ENCODE data around the gene RBCK1.
"Not testable (repeated sequence)": the region's sequence is repeated elsewhere in the genome, so short reads cannot be mapped to it uniquely, and the experiment has no call there.

The RBCK1 gene

GRCh38 chr20:407953-408842 lies at the start of gene RBCK1:
RBCK1 (plus strand) TSS chr20:408299; CDS start chr20:408758, 459 bp downstream.
- peak; percentile 52 to 76 for DNase-seq

GRCh38 chr20:358891-359555 lies 49.1 kb upstream of the RBCK1 start:
- no peak for DNase-seq

GRCh38 chr20:361561-361960 lies 46.5 kb upstream of the RBCK1 start:
- DNase-seq, result no peak

GRCh38 chr20:362271-363254 lies 45.5 kb upstream of the RBCK1 start:
- peak; percentile 80 to 91 for DNase-seq

- DNase-seq, result no peak
Measured at GRCh38 chr20:363319-364078, 44.6 kb upstream of the RBCK1 start.

GRCh38 chr20:364905-365794 lies 42.9 kb upstream of the RBCK1 start:
- DNase-seq, result no peak

GRCh38 chr20:366041-366718 lies 41.9 kb upstream of the RBCK1 start:
- DNase-seq, result no peak

- no peak for DNase-seq
Measured at GRCh38 chr20:366719-367485, 41.2 kb upstream of the RBCK1 start.

- no peak for DNase-seq
Measured at GRCh38 chr20:367486-367887, 40.6 kb upstream of the RBCK1 start.

- DNase-seq, result no peak
Measured at GRCh38 chr20:368915-369314, 39.2 kb upstream of the RBCK1 start.

- DNase-seq, result no peak
Measured at GRCh38 chr20:370151-370600, 37.9 kb upstream of the RBCK1 start.

GRCh38 chr20:370977-371754 lies 36.9 kb upstream of the RBCK1 start:
- DNase-seq, result no peak

- no peak for DNase-seq
Measured at GRCh38 chr20:371755-372542, 36.1 kb upstream of the RBCK1 start.

GRCh38 chr20:372543-373082 lies 35.5 kb upstream of the RBCK1 start:
- not testable (repeated sequence) for DNase-seq

GRCh38 chr20:373171-373890 lies 34.8 kb upstream of the RBCK1 start:
- no peak for DNase-seq

- no peak for DNase-seq
Measured at GRCh38 chr20:375265-375889, 32.7 kb upstream of the RBCK1 start.
